Activated CD4-positive, alpha-beta T cell treated with anti-CD3 and anti-CD28 coated beads, Interleukin-2, amount 50 U/mL, for 48 hours (primary cell): ENCODE data around the gene LRP2.
"Not testable (repeated sequence)": the region's sequence is repeated elsewhere in the genome, so short reads cannot be mapped to it uniquely, and the experiment has no call there.

Experiments used
- DNase-seq, 2 experiments: peaks; one replicate each; pipeline ENCODE4 v3.0.0-alpha.2; 2020

The LRP2 gene

DNA sequence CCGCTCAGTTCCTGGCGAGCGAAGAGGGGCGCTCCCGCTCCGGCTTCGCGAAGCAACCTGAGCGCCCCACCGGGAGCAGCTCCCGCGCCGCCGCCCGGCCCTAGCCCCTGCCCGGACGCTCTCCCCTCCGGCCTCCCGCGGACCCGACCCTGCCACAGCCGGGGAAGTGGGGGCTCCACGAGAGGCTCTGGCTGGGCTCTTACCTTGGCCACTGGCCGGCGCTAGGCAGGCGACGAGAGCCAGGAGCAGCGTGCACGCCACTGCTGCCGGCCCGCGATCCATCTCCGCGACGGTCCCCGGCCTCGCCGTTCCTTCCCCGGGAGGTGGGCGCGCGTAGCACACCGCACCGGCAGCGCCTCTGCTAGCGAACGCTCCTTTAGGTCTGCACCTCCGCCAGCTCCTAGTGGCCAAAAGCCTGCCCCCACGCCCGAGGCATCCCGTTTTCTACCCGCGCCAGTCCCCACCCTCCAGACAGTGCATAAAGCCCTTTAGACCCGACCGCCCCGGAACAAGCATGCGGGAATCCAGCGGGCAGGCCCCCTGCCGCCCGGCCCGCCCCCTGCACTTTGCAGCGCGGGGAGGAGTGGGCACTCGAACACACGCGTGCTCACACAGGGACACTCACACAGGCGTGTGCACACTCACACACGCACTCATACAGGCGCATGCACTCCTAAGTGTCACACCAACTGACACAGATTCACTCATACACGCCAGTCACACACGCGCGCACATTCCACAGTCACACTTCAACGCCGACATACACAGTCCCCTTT is at the start of gene LRP2:
TSS of gene LRP2 (minus strand) at position 417 of the 776 bp plus-strand sequence. CDS start at position 282, 135 bp downstream.
- peak; percentile 20 to 26 for DNase-seq

DNA sequence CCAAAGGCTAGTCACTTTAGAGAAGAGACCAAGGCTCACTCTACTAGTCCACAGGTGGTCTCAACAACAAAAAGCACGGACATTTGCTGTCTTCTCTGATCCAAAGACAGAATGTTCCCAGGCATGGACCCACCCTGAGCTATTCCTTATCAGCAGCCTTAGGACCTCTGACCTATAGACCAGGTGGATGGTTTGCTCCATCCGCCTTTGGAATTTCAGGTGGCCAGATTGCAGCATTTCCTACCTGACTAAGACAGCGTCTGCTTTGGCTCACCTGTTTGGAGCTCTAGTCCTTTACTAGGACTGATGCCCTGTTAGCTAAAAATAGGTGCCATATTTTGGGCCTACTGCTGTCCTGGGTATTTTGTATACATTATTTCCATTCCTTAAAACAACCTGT is 44.6 kb upstream of the LRP2 start:
- DNase-seq: no peak

DNA sequence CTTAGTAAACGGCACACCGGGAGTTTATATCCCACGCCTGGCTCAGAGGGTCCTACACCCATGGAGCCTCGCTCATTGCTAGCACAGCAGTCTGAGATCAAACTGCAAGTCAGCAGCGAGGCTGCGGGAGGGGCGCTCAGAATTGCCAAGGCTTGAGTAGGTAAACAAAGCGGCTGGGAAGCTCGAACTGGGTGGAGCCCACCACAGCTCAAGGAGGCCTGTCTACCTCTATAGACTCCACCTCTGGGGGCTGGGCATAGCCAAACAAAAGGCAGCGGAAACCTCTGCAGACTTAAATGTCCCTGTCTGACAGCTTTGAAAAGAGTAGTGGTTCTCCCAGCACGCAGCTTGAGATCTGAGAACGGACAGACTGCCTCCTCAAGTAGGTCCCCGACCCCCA is 37.2 kb upstream of the LRP2 start:
- DNase-seq: not testable (repeated sequence)

DNA sequence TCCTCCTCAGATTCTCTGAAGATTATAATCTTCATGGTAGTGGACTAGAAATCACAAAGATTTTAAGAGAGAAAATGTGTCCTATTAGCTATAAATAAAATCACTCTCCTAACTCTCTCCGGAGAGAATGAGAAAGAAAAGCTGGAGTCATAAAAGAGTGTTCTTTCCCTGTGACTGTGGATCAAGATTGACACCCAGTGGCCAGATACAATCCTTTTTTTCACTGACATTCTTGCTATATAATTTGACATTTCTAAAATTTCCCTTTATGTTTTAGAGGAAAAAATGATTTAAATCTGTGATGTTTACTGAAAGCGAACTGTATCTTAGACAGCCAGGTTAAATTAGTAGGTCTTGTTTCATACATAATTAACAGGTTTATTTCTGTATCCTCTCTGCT is 35.4 kb upstream of the LRP2 start:
- DNase-seq: no peak

DNA sequence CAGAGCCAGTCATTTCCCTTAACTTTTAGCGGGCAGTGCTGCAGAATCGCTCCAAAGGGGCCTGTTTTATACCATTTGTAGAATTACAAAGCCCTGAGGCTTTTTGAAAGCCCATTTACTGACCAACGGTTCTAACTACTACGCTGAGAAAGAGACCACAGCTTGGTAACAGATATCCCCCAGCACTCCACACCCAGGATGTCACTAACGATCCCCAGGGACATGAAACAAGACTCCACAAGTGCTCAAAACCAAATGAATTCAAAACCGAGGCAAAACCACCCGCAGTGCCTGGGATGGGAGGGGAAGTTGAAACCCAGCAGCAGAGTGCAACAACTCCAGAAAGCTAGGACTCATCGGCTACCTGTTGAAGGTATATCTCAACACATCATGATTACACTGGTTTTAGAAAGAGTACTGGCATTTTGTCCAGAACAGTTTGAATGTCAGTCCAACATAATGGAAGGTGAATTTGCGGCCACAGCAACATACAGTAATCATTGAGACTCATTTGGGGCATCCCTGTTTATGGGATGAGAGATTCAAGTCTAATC is 33.6 kb upstream of the LRP2 start:
- no peak for DNase-seq

DNA sequence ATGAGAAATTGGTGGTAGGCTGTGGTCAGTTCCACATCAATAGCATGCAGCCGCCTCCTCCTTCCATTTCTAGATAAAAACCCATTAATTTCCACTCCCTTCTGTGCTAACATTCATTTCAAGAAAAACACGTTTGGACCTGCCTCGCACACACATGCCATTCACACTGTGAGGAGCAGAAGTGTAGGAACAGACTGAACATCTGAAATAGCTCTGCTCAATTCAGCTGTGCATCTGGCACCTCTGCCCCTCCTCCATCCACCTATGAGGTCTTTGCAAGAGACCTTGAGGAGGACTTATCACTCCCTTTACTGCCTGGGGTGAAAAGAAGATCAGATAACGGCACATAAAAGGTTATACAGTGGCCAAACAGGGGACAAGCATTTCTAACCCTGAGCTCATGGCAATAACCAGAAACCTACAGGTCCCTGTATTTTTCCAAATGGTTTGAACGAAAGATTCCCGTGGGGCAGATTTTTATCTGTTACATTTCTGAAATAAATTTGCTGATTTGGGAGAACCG is 30.8 kb upstream of the LRP2 start:
- DNase-seq: no peak

DNA sequence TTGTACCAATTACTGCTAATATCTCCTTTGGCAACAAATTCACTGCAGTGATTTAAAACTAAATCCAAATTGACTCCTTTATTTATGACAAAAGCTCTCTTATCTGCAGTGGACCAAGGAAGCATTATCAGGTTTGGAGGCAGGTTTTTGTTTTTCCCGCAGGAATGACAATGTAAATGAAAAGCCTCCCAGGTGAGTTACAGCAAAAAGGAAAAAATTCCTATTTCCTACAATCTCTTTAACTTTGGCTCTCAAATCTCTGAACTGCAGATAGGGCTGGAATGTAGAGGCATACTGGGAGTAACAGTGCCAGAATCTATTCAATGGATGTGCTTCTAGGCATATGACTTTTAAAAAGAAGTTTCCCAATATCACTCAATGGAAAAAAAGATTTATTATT is 28.9 kb upstream of the LRP2 start:
- no peak for DNase-seq

DNA sequence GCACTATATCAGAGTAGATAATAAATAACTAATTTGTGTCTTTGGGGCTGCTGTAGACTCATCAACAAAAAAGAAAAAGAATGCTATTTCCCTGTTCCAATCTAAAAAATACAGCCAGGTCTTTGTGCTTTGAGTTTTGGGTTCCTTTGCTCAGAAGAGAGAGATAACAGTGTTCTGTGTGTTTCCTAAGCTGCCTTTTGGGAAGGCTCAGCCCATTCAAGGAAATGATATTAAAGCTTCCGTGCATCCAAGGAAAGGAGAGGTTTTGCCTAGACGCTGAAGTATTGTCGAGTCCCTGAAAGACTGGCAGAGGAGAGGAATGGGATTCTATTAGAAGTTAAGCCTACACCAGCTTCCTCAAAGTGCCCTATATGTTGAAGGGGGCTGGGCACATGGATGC is 25.8 kb upstream of the LRP2 start:
- DNase-seq: no peak

DNA sequence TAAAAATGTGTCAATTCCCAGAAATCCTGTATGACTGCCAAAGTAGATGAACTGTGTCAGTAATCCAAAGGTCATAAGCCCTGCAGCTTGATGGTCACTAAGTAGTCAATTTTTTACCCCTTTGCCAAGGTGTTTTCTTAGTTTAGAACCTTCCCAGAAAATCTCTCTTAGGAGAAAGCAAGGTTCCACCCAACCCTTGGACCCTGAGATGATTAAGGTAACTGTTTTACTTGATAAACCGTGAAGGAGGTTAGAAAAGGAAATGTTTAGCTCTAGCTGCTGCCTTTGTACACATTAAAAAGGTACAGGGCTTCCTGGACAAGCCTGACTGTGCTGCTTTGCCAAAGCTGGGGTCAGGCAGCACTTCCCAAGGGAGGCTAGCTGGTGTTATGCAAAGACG is 24.4 kb upstream of the LRP2 start:
- DNase-seq: no peak

DNA sequence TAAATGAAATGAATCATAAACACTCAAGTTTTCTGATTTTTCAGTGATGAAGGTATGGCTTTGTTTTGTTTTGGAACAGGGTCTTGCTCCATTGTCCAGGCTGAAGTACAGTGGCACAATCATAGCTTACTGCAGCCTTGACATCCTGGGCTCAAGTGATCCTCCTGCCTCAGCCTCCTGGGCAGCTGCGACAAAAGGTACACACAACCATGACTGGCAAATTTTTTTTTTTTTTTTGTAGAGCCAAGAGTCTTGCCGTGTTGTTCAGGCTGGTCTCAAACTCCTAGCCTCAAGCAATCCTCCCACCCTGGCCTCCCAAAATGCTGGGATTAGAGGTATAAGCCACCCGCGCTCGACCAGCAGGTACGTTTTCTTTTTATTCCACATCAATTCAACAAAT is 22.5 kb upstream of the LRP2 start:
- no peak for DNase-seq

DNA sequence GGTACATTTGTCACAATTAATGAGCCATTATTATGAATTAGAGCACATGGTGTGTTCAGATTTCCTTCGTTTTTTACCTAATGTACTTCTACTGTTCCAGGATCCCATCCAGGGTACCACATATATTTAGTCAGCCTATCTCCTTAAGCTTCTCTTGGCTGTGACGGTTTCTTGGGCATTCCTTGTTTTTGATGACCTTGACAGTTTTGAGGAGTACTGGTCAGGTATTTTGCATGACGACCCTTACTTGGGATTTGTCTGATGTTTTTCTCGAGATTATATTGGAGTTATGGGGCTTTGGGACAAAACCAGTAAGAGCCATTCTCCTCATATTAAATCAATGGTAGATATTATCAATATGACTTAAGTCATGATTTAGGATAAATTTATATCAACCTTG is 10.2 kb upstream of the LRP2 start:
- DNase-seq: no peak

DNA sequence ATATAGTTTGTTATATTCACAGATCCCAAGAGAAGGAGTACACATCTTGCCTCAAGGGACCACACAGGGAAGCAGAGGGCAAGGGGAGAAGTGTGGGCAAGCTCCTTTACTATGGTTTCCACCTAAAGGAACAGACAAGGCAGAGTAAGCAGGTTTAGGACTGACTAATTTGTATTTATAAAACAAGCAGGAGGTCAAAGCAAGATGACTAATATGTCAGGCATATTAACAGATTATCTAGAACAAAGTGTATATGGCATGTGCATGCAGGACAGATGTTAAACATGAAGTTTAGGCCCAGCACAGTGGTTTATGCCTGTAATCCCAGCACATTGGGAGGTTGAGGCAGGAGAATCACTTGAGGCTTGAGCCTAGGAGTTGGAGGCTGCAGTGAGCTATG is 3.7 kb upstream of the LRP2 start:
- DNase-seq: no peak

DNA sequence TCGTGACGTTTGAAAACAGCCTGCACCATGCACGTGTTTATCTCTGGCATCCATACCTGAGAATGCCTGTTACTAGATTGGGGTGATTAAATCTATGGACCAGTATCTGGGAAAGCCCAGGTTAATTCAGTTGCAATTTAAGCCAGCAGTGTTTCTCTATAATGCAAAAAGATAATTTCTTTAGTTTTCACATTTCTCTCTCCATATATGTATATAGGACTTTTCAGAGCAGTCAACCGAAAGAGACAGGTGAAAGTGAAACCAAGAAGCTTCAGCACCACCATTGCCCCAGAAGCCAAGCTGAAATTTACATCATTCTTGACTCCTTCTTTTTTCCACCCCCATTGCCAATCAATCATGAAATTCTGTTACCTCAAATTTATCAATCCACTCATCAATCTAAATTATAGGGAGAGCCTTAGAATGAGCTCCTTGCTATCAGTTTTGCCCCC is 2.7 kb upstream of the LRP2 start:
- no peak for DNase-seq

DNA sequence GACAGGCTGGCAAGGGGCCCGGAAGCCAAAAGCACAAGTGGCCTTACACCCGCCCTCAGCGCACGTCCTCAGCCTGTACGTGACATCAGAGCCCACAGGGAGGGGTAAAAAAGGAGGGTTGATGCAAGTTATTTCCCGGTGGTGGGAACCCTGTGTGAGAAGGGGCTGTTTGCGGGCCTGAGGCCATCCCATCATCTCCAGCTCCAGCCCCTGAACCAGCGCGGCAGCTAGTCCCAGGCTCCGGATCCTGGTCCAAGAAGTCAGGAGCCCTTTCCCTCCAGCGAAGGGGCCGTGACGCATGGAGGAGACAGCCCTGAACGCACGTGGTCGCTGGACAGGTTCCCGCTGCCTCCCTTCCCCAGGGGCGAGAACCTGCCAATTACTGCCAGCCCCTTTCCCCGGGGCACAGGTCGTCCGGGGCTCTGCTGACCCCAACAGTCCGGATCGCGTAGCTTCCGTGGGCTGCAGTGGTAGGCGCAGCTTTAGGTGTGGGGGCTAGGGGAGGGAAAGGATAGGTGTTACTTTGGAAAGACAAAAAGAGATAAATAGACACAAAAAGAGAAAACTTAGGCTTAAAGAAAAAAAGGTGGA is 1.3 kb upstream of the LRP2 start:
- peak; percentile 58 to 67 for DNase-seq

DNA sequence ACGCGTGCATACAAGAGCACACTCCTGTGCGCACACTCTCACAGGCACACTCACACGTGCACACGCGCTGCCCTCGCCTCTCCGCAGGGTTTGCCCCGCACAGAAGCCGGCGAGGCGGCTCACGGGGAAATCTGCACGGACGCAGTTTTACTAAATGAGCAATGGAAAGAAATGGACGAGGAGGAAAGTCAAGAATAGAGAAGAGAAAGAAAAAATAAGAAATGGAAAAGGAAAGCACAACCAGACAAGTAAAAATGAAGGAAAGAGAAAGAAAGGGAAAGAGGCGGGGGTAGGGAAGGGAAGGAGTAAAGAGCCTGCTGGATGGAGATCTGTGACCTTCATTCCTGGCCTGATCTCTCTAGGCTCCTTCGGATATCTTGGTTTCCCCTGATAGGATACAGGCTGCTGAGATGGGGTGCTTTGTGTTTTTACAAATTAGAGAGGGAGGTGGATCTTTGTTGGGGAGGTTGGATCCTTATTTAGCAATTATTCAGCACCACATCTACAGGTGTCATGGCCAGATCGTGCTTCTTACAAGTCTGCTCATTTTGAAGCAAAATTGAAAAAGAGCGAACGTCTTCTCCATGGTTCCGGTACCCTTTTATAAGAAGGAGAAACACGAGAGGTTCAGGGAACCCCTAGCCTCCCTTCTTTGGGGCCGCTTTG is 693 bp upstream of the LRP2 start:
- DNase-seq: no peak

DNA sequence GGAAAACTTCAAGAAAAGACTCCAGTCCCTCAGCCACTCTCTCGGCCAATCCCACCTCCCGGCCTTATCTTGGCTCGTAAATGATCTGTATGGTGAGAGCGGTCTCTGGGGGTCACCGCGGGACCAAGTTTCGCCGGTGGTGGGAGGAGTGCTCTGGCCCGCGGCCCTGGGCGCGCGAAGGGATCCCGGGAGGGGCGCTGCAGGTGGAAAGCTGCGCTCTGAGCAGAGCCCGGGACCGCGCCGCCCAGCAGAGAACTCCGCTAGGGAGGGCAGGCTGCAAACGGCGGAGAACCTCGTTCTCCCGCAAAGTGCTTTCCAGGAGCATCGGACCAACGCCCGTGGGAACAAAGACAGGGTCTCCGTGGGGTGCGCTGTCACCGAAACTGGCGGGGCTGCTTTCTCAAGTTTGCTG is 622 bp downstream of the LRP2 start:
- DNase-seq: peak; percentile 14 to 23

DNA sequence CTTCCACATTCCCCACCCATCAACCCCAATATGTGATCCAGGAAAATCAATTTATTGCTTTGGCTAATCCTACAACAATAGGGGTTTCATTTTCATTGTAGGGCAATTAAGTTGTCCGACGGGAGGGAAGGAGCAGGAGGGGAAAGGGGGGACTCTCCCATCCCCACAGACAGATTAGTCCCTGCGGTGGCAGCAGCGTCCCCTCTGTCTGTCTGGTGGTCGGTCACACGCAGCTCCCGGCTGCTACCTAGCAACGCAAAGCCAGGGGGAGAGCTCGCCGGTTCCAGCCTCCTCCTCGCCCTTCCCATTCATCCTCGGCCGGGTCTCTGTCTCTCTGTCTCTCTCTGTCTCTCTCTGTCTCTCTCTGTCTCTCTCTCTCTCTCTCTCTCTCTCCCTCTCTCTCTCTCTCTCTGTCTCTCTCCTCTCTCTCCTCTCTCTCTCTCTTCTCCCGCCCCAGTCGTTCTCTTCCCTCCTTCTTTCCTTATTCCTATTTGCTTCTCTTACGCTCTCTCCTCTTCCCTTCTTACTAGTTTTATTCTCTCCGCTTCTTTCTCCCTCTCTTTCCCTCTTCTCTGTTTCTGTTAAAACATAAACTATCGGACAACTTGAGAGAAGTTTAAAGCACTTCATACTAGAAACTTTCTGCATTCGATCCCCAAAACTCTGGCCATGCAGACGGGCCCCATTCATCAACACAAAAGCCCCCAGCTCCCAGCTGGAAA is 1.2 kb downstream of the LRP2 start:
- DNase-seq: no peak

DNA sequence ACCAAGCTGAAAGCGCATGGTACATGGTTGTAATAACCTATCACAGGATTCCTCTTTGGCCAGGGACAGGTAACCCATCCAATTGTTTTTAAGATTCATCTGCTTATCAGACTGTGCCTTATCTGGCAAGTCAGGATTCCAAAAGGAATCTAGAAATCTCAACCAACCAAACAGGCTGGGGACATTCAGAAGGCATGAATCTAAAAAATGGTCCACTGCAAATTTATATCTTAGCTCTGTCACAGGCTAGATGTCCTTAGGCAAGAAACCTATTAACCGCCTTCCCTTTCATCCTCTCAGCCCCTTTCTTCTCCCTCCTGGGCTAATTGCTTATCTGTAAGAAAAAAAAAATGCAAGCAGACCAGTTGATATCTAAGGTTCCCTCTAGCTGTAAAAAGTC is 4.3 kb downstream of the LRP2 start:
- no peak for DNase-seq

DNA sequence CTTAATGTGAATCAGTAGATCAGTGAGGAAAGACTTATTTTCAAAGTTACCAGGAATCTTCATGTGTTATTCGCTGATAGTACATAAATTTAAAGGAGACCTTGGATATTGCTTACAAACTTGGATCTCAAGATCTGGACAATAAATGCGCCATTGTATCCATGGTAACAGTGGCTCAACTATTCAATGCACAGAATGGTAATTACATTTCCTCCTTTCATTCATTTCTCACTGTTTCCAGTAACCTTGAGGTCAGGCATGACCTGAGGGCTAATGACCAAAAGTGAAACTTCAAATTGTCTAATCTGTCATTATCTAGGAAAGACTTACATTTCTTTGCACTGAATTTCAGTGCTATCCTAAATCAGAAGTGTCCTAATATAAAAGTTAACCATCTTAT is 8.1 kb downstream of the LRP2 start:
- no peak for DNase-seq

DNA sequence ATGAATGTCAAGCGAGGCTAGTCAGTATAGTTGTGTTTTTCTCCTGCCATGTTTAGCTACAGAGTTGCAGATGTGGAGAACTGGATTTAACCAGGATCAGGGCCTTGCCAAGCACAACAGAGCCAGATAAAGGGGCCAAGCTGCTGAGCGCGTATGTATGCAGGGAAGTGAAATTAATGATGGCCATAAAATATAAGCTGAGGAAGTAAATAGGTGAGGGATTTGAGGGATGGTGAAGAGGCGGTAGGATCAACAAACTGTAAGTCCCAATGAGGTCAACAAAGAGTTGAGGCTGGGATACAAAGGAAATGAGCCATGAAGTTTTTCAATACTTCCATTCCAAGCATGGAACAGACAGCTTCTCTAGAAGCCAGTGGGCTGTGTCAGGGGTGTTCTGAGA is 10.6 kb downstream of the LRP2 start:
- DNase-seq: no peak

DNA sequence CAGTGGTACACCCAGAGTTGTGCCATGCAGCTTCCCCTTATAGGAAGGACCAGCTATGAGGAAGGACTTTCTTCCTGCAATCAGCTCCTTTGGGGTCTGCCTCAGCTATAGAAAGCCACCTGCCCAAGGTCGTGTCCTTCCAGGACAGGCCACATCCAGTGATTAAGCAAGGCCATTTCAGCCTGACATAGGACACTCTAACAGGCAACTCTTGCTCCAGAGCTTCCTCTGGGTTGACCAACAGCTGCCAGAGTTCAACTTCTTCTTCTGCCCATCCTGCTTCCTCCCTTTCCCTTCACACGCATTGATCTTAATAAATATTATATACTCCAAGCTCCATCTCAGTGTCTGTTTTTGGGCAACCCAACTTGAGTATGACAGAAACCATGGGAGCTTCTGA is 12.8 kb downstream of the LRP2 start:
- no peak for DNase-seq

DNA sequence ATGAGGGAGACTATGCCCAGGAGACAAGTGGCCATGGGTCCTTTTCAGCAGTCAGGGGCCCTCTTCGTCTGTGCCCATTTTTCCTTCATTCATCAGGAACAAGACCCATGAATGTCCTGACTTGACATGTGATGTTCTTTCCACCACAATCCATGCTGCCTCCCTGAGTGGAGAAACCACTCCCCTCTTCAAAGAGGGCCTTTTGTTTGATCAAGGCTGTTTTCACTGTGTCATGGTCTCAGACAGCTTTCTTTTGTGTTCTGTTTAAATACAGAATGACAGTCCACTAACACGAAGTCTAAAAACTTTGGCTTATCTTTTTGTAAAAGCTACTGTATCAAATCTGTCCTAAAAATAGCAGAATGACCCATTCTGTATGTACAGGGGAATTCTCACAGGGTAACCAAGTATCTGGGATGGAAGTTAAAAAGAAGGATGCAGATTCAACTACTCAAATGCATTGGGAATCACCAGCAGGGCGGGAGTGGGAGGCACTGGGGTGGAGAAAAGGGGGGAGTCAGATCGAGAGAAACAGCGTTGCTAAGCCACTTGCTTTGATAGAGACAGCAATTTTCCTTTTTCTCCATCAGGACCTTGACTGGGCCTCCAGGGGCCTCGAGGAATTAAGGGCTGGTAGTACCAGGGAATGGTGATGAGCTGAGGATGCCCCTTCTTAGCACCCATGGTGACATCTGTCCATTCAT is 13.9 kb downstream of the LRP2 start:
- no peak for DNase-seq
